ENCODE measurements around the gene SMAD4.
A peak's percentile ranks its signal among the peaks of the same experiment; 100 is the strongest.
"Not testable (repeated sequence)": the region's sequence is repeated elsewhere in the genome, so short reads cannot be mapped to it uniquely, and the experiment has no call there.

Gene SMAD4

GRCh38 chr18:51029694-51030536 is at the start of gene SMAD4:
Gene SMAD4, plus strand, starts transcription at chr18:51030213. Its CDS starts 16,834 bp downstream, at chr18:51047047.
- peak; percentile 67 for DNase-seq

- no peak for DNase-seq
These were observed 48.6 kb upstream of the SMAD4 start for GRCh38 chr18:50981381-50981780.

- DNase-seq = no peak
These were observed 47.8 kb upstream of the SMAD4 start for GRCh38 chr18:50982086-50982801.

GRCh38 chr18:50982802-50983179 is 47.2 kb upstream of the SMAD4 start:
- DNase-seq = no peak

- no peak for DNase-seq
These were observed 43.5 kb upstream of the SMAD4 start for GRCh38 chr18:50986360-50987087.

GRCh38 chr18:50987261-50987660 is 42.8 kb upstream of the SMAD4 start:
- no peak for DNase-seq

- DNase-seq = no peak
These were observed 40.3 kb upstream of the SMAD4 start for GRCh38 chr18:50989711-50990110.

- no peak for DNase-seq
These were observed 37.7 kb upstream of the SMAD4 start for GRCh38 chr18:50992351-50992762.

- no peak for DNase-seq
These were observed 36.0 kb upstream of the SMAD4 start for GRCh38 chr18:50994031-50994430.

GRCh38 chr18:51003174-51003573 is 26.8 kb upstream of the SMAD4 start:
- not testable (repeated sequence) for DNase-seq

- no peak for DNase-seq
These were observed 23.8 kb upstream of the SMAD4 start for GRCh38 chr18:51006061-51006818.

- no peak for DNase-seq
These were observed 22.8 kb upstream of the SMAD4 start for GRCh38 chr18:51006948-51007789.

GRCh38 chr18:51007790-51008139 is 22.2 kb upstream of the SMAD4 start:
- no peak for DNase-seq

GRCh38 chr18:51009072-51009471 is 20.9 kb upstream of the SMAD4 start:
- DNase-seq = no peak

- DNase-seq = no peak
These were observed 19.8 kb upstream of the SMAD4 start for GRCh38 chr18:51010218-51010617.

- DNase-seq = no peak
These were observed 18.3 kb upstream of the SMAD4 start for GRCh38 chr18:51011709-51012108.

GRCh38 chr18:51012441-51012840 is 17.6 kb upstream of the SMAD4 start:
- DNase-seq = no peak

GRCh38 chr18:51013259-51013658 is 16.8 kb upstream of the SMAD4 start:
- no peak for DNase-seq

GRCh38 chr18:51017140-51017879 is 12.7 kb upstream of the SMAD4 start:
- no peak for DNase-seq

- DNase-seq = no peak
These were observed 9.5 kb upstream of the SMAD4 start for GRCh38 chr18:51020536-51020935.
